ENCODE results near the gene SACS. TPM values are rescaled to one million over a fixed set of nuclear protein-coding genes. Genes with fewer than 3 reads are reported as not detected.

The SACS gene
- total RNA-seq (2021; fragmentation: NEBNext Ultra II Directional; extraction: Animal tissue kit (Norgen Biotek cat#: 25700)) (51.3 and 54.2 TPM in 2 replicates), polyA plus RNA-seq (2011; rRNA removed) (11.0 and 17.4 TPM in 2 replicates), polyA minus RNA-seq (2011; rRNA and poly(A)+ RNA removed) (171 and 240 TPM in 2 replicates)
- polyA plus RNA-seq (2011; cell fraction: cytosol; rRNA removed), result 14.2 TPM
- 54.3 TPM for polyA plus RNA-seq (2011; cell fraction: nucleus; rRNA removed)
- polyA plus RNA-seq (2012, experiment 1 of 2), result 9.6 to 23.4 TPM (median 16.3 TPM) in 4 replicates
- polyA plus RNA-seq (2012, experiment 2 of 2), result 1.5 TPM
- polyA plus RNA-seq (2013, experiment 1 of 2), result 23.0 TPM
- 18.6 TPM for polyA plus RNA-seq (2013, experiment 2 of 2)
- 50.0 TPM for polyA minus RNA-seq (2011; cell fraction: cytosol; rRNA and poly(A)+ RNA removed)
- 177 TPM for polyA minus RNA-seq (2011; cell fraction: nucleus; rRNA and poly(A)+ RNA removed)
- long read RNA-seq, experiment 1, partial matches to known transcripts, result 2 of 31 reads
- long read RNA-seq, experiment 1, other reads (novel, unspliced or antisense), result 28 of 31 reads
- long read RNA-seq, experiment 2, partial matches to known transcripts, result 3 of 10 reads
- long read RNA-seq, experiment 2, other reads (novel, unspliced or antisense), result 4 of 10 reads

- Histone ChIP-seq H3K18ac (ENCODE audit: extremely low read depth, low read length) (peak within 1 kb of the TSS; percentile 89; the same call in 1 of the 2 replicates), H3K23me2 (ENCODE audit: low read depth, low read length) (peaks cover 5% of the 10 kb centered on the region; the same call in 1 of the 2 replicates), H2BK20ac (ENCODE audit: low read length) (peak within 1 kb of the TSS; percentile 94; the same call in 1 of the 2 replicates), H2BK5ac (ENCODE audit: low read depth, low read length) (peak within 1 kb of the TSS; percentile 97), H3K4me2 (ENCODE audit: insufficient read depth in 1 of 2, low read depth in 2 of 2, low read length in 2 of 2) (peak within 1 kb of the TSS; percentile 64 to 69), H3K79me2 (ENCODE audit: control insufficient read depth in 1 of 2, insufficient read depth in 2 of 2, low read length in 2 of 2) (peaks cover 0 to 31% of the 10 kb centered on the region in 2 experiments; a peak in 3 of 4 replicates), H2BK120ac (replicated peaks; ENCODE audit: low read depth, low read length) (peak within 1 kb of the TSS; percentile 76), H3K9ac (replicated peaks in 1 of 4; ENCODE audit: extremely low read depth in 1 of 4, low read depth in 3 of 4, low read length in 3 of 4) (peak within 1 kb of the TSS; percentile 52 to 83 (median 82)), H4K5ac (ENCODE audit: insufficient read length, low read depth, low read length) (peak within 1 kb of the TSS; percentile 80), H3K4me1 (replicated peaks in 1 of 4; ENCODE audit: control insufficient read depth in 3 of 4, insufficient read depth in 4 of 4, low read length in 3 of 4) (peaks cover 0 to 18% (median 11%) of the 10 kb centered on the region in 4 experiments; a peak in 5 of 7 replicates), H3K4ac (replicated peaks; ENCODE audit: insufficient read length, low read depth, low read length) (peak within 1 kb of the TSS; percentile 89), H2BK15ac (ENCODE audit: low read length) (peak within 1 kb of the TSS; percentile 34; the same call in 1 of the 2 replicates), H2AK5ac (ENCODE audit: low read depth, low read length) (no peak within 1 kb of the TSS; the same call in 1 of the 2 replicates), H3K4me3 (ENCODE audit: extremely low read depth in 1 of 4, insufficient read depth in 2 of 4, low read depth in 3 of 4, low read length in 4 of 4) (peak within 1 kb of the TSS; percentile 74 to 93 (median 88)), H3K23ac (ENCODE audit: insufficient read length) (no peak within 1 kb of the TSS), H3K27ac (ENCODE audit: low read depth, low read length) (peak within 1 kb of the TSS; percentile 82), H2AFZ (ENCODE audit: low read length) (no peak within 1 kb of the TSS), H3K56ac (replicated peaks; ENCODE audit: insufficient read length, low read depth, low read length) (peak within 1 kb of the TSS; percentile 93), H3K79me1 (ENCODE audit: low read depth, low read length) (no peaks in the 10 kb centered on the region), H3K14ac (ENCODE audit: insufficient read length) (peak within 1 kb of the TSS; percentile 70), H3K27me3 (replicated peaks in 1 of 4; ENCODE audit: control insufficient read depth in 3 of 4, extremely low read depth in 1 of 4, insufficient read depth in 3 of 4, low read length in 3 of 4) (peaks cover 0 to 4% (median 0%) of the 10 kb centered on the region in 4 experiments; a peak in 2 of 7 replicates), H4K20me1 (replicated peaks in 1 of 2; ENCODE audit: control insufficient read depth in 1 of 2, insufficient read depth in 2 of 2, low read length in 2 of 2) (no peaks in the 10 kb centered on the region), H4K91ac (replicated peaks; ENCODE audit: insufficient read length, low read length) (peak within 1 kb of the TSS; percentile 96), H3K36me3 (ENCODE audit: control insufficient read depth in 2 of 4, insufficient read depth in 4 of 4, low read length in 3 of 4) (peaks cover 0 to 9% (median 0%) of the 10 kb centered on the region in 4 experiments; a peak in 3 of 8 replicates), H2BK12ac (ENCODE audit: low read depth, low read length) (peak within 1 kb of the TSS; percentile 94), H3K9me3 (ENCODE audit: insufficient read depth in 2 of 2, low read depth in 1 of 2, low read length in 1 of 2) (no peaks in the 10 kb centered on the region), H4K8ac (ENCODE audit: extremely low read depth, insufficient read depth, low read length) (peak within 1 kb of the TSS; percentile 92; the same call in 1 of the 2 replicates)
- WGBS, 2 experiments (ENCODE audit: extremely low coverage in 1 of 2, insufficient coverage in 1 of 2, insufficient read length in 1 of 2, insufficient replicate concordance in 2 of 2, low coverage in 1 of 2, low lambda C conversion rate in 2 of 2, missing lambda C conversion rate in 1 of 2), result 5% methylated on average over 26 of the region's 26 CpGs; no CpG with 5 or more reads in 1 of the 2 experiments
- FAIRE-seq (peak; percentile 91), DNase-seq (ENCODE audit: low read depth in 1 of 2, low spot score in 2 of 2) (peak; percentile 21 to 83)
- CTCF ChIA-PET (ENCODE audit: partially characterized antibody), result interaction anchor here (2.0 kb wide), 1 partner anchor 33 kb away, joined by 6 read pairs; no protein-coding TSS in a partner anchor
- POLR2A ChIA-PET (ENCODE audit: partially characterized antibody), result interaction anchor here (0.6 to 2.8 kb wide), 10 partner anchors 10 to 236 kb away, joined by 3 to 18 read pairs (median 3); no protein-coding TSS in a partner anchor
- TF ChIP-seq EP300 (IDR thresholded peaks at IDR 0.05; ENCODE audit: borderline replicate concordance in 1 of 2, low read depth in 2 of 2, low read length in 2 of 2) (0 out of 3 replicates have a peak, but pooled peaks of 1 of the 2 experiments have one; percentile 31), SRF (IDR thresholded peaks at IDR 0.05; ENCODE audit: low read depth, low read length) (no peak), KDM4A (IDR thresholded peaks at IDR 0.05; ENCODE audit: low read depth, low read length, severe bottlenecking) (peak; percentile 65), RNF2 (IDR thresholded peaks at IDR 0.05; ENCODE audit: borderline replicate concordance, low read depth, low read length, missing control alignments, poor library complexity, severe bottlenecking) (no peak), ASH2L (IDR thresholded peaks at IDR 0.05; ENCODE audit: low read length) (peak; percentile 87), PHF8 (conservative IDR thresholded peaks at IDR 0.05; ENCODE audit: low read depth, low read length) (peak; percentile 57; the same call in 1 of the 2 replicates)
Measured at GRCh38 chr13:23433171-23434153, at the start of gene SACS. TSS of gene SACS (minus strand) at chr13:23433702. CDS start at chr13:23411239, 22,463 bp downstream.

All from H1 (cell line).